Esophagus muscularis mucosa (tissue), 3 donors: ENCODE data around the gene NMUR1.
A peak's percentile ranks its signal among the peaks of the same experiment; 100 is the strongest.

Experiments used
- CTCF ChIP-seq, 3 experiments: fragments of 200-600 bp in 2 of 3; fragments of 450-650 bp in 1 of 3; sonication (generic) in 2 of 3; IDR thresholded peaks; one replicate each; pipeline ENCODE4 v1.5.1; 2017 to 2019; ENCODE audit warnings: antibody characterized with exemption in 3 of 3, mild to moderate bottlenecking in 2 of 3, moderate library complexity in 1 of 3
- EP300 ChIP-seq: sonication (generic); formaldehyde crosslinking; IDR thresholded peaks from one replicate; pipeline ENCODE4 v1.6.1; 2017; ENCODE audit warnings: antibody characterized with exemption

GRCh38 chr2:231557571-231558217 lies 27.4 kb upstream of the NMUR1 start:
- TF ChIP-seq CTCF (IDR thresholded peaks at IDR 0.05) = peak; percentile 55 to 81 (median 63)
- no peak for TF ChIP-seq EP300
